HG03432 (cell line): ENCODE results near the gene PCDH9.
A peak's percentile ranks its signal among the peaks of the same experiment; 100 is the strongest.

Experiments
- ATAC-seq: cut with Tn5 transposase; IDR thresholded peaks from one replicate; pipeline ENCODE4 v1.9.1; 2021; ENCODE audit warnings: mild to moderate bottlenecking, moderate library complexity; ENCODE audit not compliant: unreplicated experiment

The PCDH9 gene

GRCh38 chr13:67229481-67230403 lies at the start of gene PCDH9:
PCDH9 (minus strand) TSS chr13:67230336; CDS start chr13:67228440, 1,896 bp downstream.
- ATAC-seq, result peak; percentile 5

- no peak for ATAC-seq
Observed at GRCh38 chr13:67278235-67278634, 48.1 kb upstream of the PCDH9 start.

- no peak for ATAC-seq
Observed at GRCh38 chr13:67277581-67277980, 47.4 kb upstream of the PCDH9 start.

GRCh38 chr13:67275351-67275960 lies 45.3 kb upstream of the PCDH9 start:
- no peak for ATAC-seq

- no peak for ATAC-seq
Observed at GRCh38 chr13:67273001-67273400, 42.9 kb upstream of the PCDH9 start.

- no peak for ATAC-seq
Observed at GRCh38 chr13:67267136-67267535, 37.0 kb upstream of the PCDH9 start.

GRCh38 chr13:67259208-67259607 lies 29.1 kb upstream of the PCDH9 start:
- ATAC-seq, result no peak

- ATAC-seq, result peak; percentile 81
Observed at GRCh38 chr13:67258482-67258881, 28.3 kb upstream of the PCDH9 start.

GRCh38 chr13:67238861-67239260 lies 8.7 kb upstream of the PCDH9 start:
- no peak for ATAC-seq

GRCh38 chr13:67238277-67238859 lies 8.2 kb upstream of the PCDH9 start:
- ATAC-seq, result peak; percentile 80

- ATAC-seq, result no peak
Observed at GRCh38 chr13:67235265-67235664, 5.1 kb upstream of the PCDH9 start.

- ATAC-seq, result no peak
Observed at GRCh38 chr13:67232384-67232783, 2.2 kb upstream of the PCDH9 start.

- no peak for ATAC-seq
Observed at GRCh38 chr13:67231289-67232000, 1.3 kb upstream of the PCDH9 start.

- peak; percentile 99 for ATAC-seq
Observed at GRCh38 chr13:67230404-67231288, 510 bp upstream of the PCDH9 start.

- no peak for ATAC-seq
Observed at GRCh38 chr13:67228916-67229315, 1.2 kb downstream of the PCDH9 start.

GRCh38 chr13:67228031-67228430 lies 2.1 kb downstream of the PCDH9 start:
- ATAC-seq, result no peak

GRCh38 chr13:67227131-67227983 lies 2.8 kb downstream of the PCDH9 start:
- ATAC-seq, result no peak

GRCh38 chr13:67226696-67227095 lies 3.4 kb downstream of the PCDH9 start:
- no peak for ATAC-seq
